ENCODE data around the gene C15orf40. TPM values are rescaled to one million over a fixed set of nuclear protein-coding genes. Genes with fewer than 3 reads are reported as not detected.

The C15orf40 gene
- total and polyA plus RNA-seq, 2 of the 13 experiments (the other 11 are each of a cell fraction or from before 2014, with no cell fraction given): 24.0 to 26.3 TPM

DNA sequence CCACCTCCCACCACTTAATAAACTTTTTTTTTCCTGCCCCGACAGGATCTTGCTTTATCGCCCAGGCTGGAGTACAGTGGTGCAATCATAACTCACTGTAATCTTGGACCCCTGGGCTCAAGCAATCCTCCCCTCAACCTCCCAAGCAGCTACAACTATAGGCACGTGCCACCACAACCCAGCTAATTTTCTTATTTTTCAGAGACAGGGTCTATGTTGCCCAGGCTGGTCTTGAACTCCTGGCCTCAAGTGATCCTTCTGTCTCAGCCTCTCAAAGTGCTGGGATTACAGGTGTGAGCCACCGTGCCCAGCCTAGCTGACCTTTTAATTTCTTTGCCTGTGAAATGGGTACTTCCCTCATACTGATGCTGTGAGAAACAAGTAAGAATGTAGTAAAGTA, 3.9 kb upstream of the C15orf40 start:
- ChIA-PET POLR2A (no interaction called here), CTCF (ENCODE audit: low intra/inter-chr PET ratio, low total read pairs) (no interaction called here)
- intact Hi-C loops (cut with micrococcal nuclease; ENCODE audit: unreplicated experiment) (no loop called here), in situ Hi-C loops (cut with HindIII; ENCODE audit: extremely low pct_ligation_motif_present, low pct_unique_long_range_greater_than_20kb) (loop anchor here (10.0 kb wide), 1 partner anchor 471 kb away; the partner anchor contains the start of gene RPS17)
- BruUV-seq (replicated peaks): no TSS peak
- no peak for FAIRE-seq
- 97% methylated on average over 4 of the region's 4 CpGs for WGBS (ENCODE audit: low lambda C conversion rate)
- no peak for TF ChIP-seq ZBTB8A (CRISPR knock-in tag; IDR thresholded peaks at IDR 0.05; ENCODE audit: borderline replicate concordance, low read depth)
- TF ChIP-seq POLR2AphosphoS5 (IDR thresholded peaks at IDR 0.05; ENCODE audit: low read depth, low read length): no peak
- TF ChIP-seq, protein P1, sequence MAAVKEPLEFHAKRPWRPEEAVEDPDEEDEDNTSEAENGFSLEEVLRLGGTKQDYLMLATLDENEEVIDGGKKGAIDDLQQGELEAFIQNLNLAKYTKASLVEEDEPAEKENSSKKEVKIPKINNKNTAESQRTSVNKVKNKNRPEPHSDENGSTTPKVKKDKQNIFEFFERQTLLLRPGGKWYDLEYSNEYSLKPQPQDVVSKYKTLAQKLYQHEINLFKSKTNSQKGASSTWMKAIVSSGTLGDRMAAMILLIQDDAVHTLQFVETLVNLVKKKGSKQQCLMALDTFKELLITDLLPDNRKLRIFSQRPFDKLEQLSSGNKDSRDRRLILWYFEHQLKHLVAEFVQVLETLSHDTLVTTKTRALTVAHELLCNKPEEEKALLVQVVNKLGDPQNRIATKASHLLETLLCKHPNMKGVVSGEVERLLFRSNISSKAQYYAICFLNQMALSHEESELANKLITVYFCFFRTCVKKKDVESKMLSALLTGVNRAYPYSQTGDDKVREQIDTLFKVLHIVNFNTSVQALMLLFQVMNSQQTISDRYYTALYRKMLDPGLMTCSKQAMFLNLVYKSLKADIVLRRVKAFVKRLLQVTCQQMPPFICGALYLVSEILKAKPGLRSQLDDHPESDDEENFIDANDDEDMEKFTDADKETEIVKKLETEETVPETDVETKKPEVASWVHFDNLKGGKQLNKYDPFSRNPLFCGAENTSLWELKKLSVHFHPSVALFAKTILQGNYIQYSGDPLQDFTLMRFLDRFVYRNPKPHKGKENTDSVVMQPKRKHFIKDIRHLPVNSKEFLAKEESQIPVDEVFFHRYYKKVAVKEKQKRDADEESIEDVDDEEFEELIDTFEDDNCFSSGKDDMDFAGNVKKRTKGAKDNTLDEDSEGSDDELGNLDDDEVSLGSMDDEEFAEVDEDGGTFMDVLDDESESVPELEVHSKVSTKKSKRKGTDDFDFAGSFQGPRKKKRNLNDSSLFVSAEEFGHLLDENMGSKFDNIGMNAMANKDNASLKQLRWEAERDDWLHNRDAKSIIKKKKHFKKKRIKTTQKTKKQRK (IDR thresholded peaks at IDR 0.05; ENCODE audit: low read length): no peak
- no peak for TF ChIP-seq ZMYM3 (CRISPR knock-in tag; IDR thresholded peaks at IDR 0.05)
- no peak for TF ChIP-seq SALL2 (CRISPR knock-in tag; IDR thresholded peaks at IDR 0.05)
- TF ChIP-seq HCFC1 (IDR thresholded peaks at IDR 0.05; ENCODE audit: low read depth, low read length): no peak
- no peak for TF ChIP-seq NRL (CRISPR knock-in tag; IDR thresholded peaks at IDR 0.05; ENCODE audit: borderline replicate concordance)
- TF ChIP-seq ZNF207 (IDR thresholded peaks at IDR 0.05; ENCODE audit: borderline replicate concordance): no peak
- no peak for TF ChIP-seq IRF2 (CRISPR knock-in tag; IDR thresholded peaks at IDR 0.05)
- no peak for TF ChIP-seq HDAC1 (CRISPR knock-in tag; IDR thresholded peaks at IDR 0.05)
- TF ChIP-seq, protein P2, sequence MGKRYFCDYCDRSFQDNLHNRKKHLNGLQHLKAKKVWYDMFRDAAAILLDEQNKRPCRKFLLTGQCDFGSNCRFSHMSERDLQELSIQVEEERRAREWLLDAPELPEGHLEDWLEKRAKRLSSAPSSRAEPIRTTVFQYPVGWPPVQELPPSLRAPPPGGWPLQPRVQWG (CRISPR knock-in tag; IDR thresholded peaks at IDR 0.05; ENCODE audit: borderline replicate concordance, low read depth): no peak
- no peak for TF ChIP-seq MAFF (IDR thresholded peaks at IDR 0.05; ENCODE audit: low read depth, low read length)
- no peak for TF ChIP-seq HMG20A (CRISPR knock-in tag; IDR thresholded peaks at IDR 0.05; ENCODE audit: borderline replicate concordance)
- no peak for TF ChIP-seq ZNF274 (CRISPR knock-in tag; IDR thresholded peaks at IDR 0.05)
- TF ChIP-seq, protein P3, sequence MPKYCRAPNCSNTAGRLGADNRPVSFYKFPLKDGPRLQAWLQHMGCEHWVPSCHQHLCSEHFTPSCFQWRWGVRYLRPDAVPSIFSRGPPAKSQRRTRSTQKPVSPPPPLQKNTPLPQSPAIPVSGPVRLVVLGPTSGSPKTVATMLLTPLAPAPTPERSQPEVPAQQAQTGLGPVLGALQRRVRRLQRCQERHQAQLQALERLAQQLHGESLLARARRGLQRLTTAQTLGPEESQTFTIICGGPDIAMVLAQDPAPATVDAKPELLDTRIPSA (CRISPR knock-in tag; IDR thresholded peaks at IDR 0.05; ENCODE audit: borderline replicate concordance): no peak
- TF ChIP-seq ZNF430 (CRISPR knock-in tag; IDR thresholded peaks at IDR 0.05): no peak
- TF ChIP-seq, protein P4, sequence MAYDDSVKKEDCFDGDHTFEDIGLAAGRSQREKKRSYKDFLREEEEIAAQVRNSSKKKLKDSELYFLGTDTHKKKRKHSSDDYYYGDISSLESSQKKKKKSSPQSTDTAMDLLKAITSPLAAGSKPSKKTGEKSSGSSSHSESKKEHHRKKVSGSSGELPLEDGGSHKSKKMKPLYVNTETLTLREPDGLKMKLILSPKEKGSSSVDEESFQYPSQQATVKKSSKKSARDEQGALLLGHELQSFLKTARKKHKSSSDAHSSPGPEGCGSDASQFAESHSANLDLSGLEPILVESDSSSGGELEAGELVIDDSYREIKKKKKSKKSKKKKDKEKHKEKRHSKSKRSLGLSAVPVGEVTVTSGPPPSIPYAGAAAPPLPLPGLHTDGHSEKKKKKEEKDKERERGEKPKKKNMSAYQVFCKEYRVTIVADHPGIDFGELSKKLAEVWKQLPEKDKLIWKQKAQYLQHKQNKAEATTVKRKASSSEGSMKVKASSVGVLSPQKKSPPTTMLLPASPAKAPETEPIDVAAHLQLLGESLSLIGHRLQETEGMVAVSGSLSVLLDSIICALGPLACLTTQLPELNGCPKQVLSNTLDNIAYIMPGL (CRISPR knock-in tag; IDR thresholded peaks at IDR 0.05; ENCODE audit: borderline replicate concordance in 1 of 2, low read depth in 1 of 2): no peak
- TF ChIP-seq ZNF549 (CRISPR knock-in tag; IDR thresholded peaks at IDR 0.05): no peak
- no peak for TF ChIP-seq ZNF24 (IDR thresholded peaks at IDR 0.05)
- no peak for TF ChIP-seq ZNF317 (CRISPR knock-in tag; IDR thresholded peaks at IDR 0.05)
- H3K79me2 ChIP-seq (ENCODE audit: insufficient read depth, low read length): peaks cover 7% of the 10 kb centered on the region
- H3K4me2 ChIP-seq (ENCODE audit: low read depth, low read length): no peak overlapping the region
- H3K27me3 ChIP-seq (ENCODE audit: control insufficient read depth in 1 of 2, insufficient read depth in 2 of 2, low read length in 2 of 2): no peaks in the 10 kb centered on the region
- no peak overlapping the region for H3K9ac ChIP-seq (ENCODE audit: insufficient read depth, low read depth, low read length)
- no peaks in the 10 kb centered on the region for H4K20me1 ChIP-seq (ENCODE audit: insufficient read depth, low read length)
- H3K36me3 ChIP-seq (replicated peaks in 1 of 2; ENCODE audit: control insufficient read depth in 1 of 2, insufficient read depth in 2 of 2, low read length in 2 of 2): peaks cover 2 to 25% of the 10 kb centered on the region in 2 experiments; a peak in 4 of 5 replicates
- no peak overlapping the region for H3K27ac ChIP-seq (ENCODE audit: extremely low read length, insufficient read depth, low read length)
- DNase-seq (ENCODE audit: low spot score): no peak
- H3K4me1 ChIP-seq (ENCODE audit: insufficient read depth, low read length): peaks cover 21% of the 10 kb centered on the region
- H3K9me3 ChIP-seq (ENCODE audit: low read length): no peaks in the 10 kb centered on the region
- H2AFZ ChIP-seq (ENCODE audit: low read length): no peak overlapping the region
- no peak overlapping the region for H3K4me3 ChIP-seq (replicated peaks in 1 of 3; ENCODE audit: insufficient read depth in 1 of 3, low read depth in 2 of 3, low read length in 3 of 3)
- no peak for ATAC-seq

All from HepG2 (cell line).